H7 (cell line): ENCODE measurements around the gene NOXA1. TPM values are rescaled to one million over a fixed set of nuclear protein-coding genes. Genes with fewer than 3 reads are reported as not detected.

Experiments used
- DNase-seq: peaks from one replicate; pipeline ENCODE4 v3.0.0; 2012
- H3K27me3 ChIP-seq: 2 replicates; pipeline ENCODE4 v1.6.0; 2011; ENCODE audit warnings: mild to moderate bottlenecking, low read length; ENCODE audit not compliant: control insufficient read depth, insufficient read depth
- H3K36me3 ChIP-seq: replicated peaks from 2 replicates; pipeline ENCODE4 v1.5.1; 2011; ENCODE audit warnings: low read length; ENCODE audit not compliant: control insufficient read depth, insufficient read depth
- H3K4me3 ChIP-seq: 2 replicates; pipeline ENCODE4 v1.5.1; 2011; ENCODE audit warnings: low read depth, mild to moderate bottlenecking, control low read depth, low read length, moderate library complexity; ENCODE audit not compliant: insufficient read depth
- total RNA-seq: library from RNA; depleted of rRNA; stranded (reverse); fragments of >200 nt; shearing (Covaris generic); gene quantifications from 2 replicates; pipeline ENCODE4 v1.2.3, GENCODE V29; 2014

NOXA1 gene
- total RNA-seq, 1 experiment from 2014 or later = 1.0 TPM

- Histone ChIP-seq H3K27me3 (peaks cover 5% of the 10 kb centered on the region; the same call in 1 of the 2 replicates), H3K36me3 (peaks cover 10% of the 10 kb centered on the region), H3K4me3 (peak overlapping the region; percentile 42)
- peak; percentile 99 for DNase-seq
Measured at GRCh38 chr9:137453643-137454081, 30.5 kb downstream of the NOXA1 start.

GRCh38 chr9:137454145-137454596 lies 31.0 kb downstream of the NOXA1 start:
- DNase-seq = peak; percentile 98
- Histone ChIP-seq H3K36me3 (peaks cover 10% of the 10 kb centered on the region), H3K4me3 (peak overlapping the region; percentile 44), H3K27me3 (peaks cover 6% of the 10 kb centered on the region; the same call in 1 of the 2 replicates)

GRCh38 chr9:137454597-137455358 lies 31.6 kb downstream of the NOXA1 start:
- H3K36me3 ChIP-seq = peaks cover 10% of the 10 kb centered on the region
- peaks cover 8% of the 10 kb centered on the region; the same call in 1 of the 2 replicates for H3K27me3 ChIP-seq
- peak overlapping the region; percentile 44 for H3K4me3 ChIP-seq
- peak; percentile 87 for DNase-seq

GRCh38 chr9:137455359-137455991 lies 32.3 kb downstream of the NOXA1 start:
- Histone ChIP-seq H3K27me3 (peaks cover 12% of the 10 kb centered on the region; the same call in 1 of the 2 replicates), H3K4me3 (no peak overlapping the region), H3K36me3 (peaks cover 10% of the 10 kb centered on the region)
- DNase-seq = no peak

GRCh38 chr9:137456061-137456863 lies 33.1 kb downstream of the NOXA1 start:
- no peak for DNase-seq
- peaks cover 12% of the 10 kb centered on the region; the same call in 1 of the 2 replicates for H3K27me3 ChIP-seq

GRCh38 chr9:137456864-137457405 lies 33.7 kb downstream of the NOXA1 start:
- no peak for DNase-seq
- H3K4me3 ChIP-seq = no peak overlapping the region
- peaks cover 13% of the 10 kb centered on the region; the same call in 1 of the 2 replicates for H3K27me3 ChIP-seq
- H3K36me3 ChIP-seq = peaks cover 10% of the 10 kb centered on the region

More at GRCh38 chr9:137456061-137456863, 33.1 kb downstream of the NOXA1 start:
- Histone ChIP-seq H3K36me3 (peaks cover 10% of the 10 kb centered on the region), H3K4me3 (no peak overlapping the region)

GRCh38 chr9:137457406-137458193 lies 34.4 kb downstream of the NOXA1 start:
- no peak for DNase-seq
- peaks cover 10% of the 10 kb centered on the region for H3K36me3 ChIP-seq
- H3K27me3 ChIP-seq = peaks cover 19% of the 10 kb centered on the region
- H3K4me3 ChIP-seq = no peak overlapping the region

GRCh38 chr9:137458194-137459151 lies 35.3 kb downstream of the NOXA1 start:
- H3K27me3 ChIP-seq = peaks cover 22% of the 10 kb centered on the region
- DNase-seq = peak; percentile 76
- peak overlapping the region; percentile 56 for H3K4me3 ChIP-seq
- H3K36me3 ChIP-seq = peaks cover 10% of the 10 kb centered on the region

- peak; percentile 100 for DNase-seq
- peaks cover 10% of the 10 kb centered on the region for H3K36me3 ChIP-seq
- H3K27me3 ChIP-seq = peaks cover 22% of the 10 kb centered on the region
- H3K4me3 ChIP-seq = peak within 1 kb of the TSS; percentile 56
Measured at GRCh38 chr9:137459152-137459600, 36.0 kb downstream of the NOXA1 start, which contains the start of gene NSMF. NSMF (minus strand) TSS chr9:137459334; CDS start chr9:137459102, 232 bp downstream.

GRCh38 chr9:137459601-137460362 lies 36.6 kb downstream of the NOXA1 start:
- H3K4me3 ChIP-seq = no peak overlapping the region
- H3K36me3 ChIP-seq = peaks cover 10% of the 10 kb centered on the region
- H3K27me3 ChIP-seq = peaks cover 22% of the 10 kb centered on the region
- peak; percentile 71 for DNase-seq

GRCh38 chr9:137460363-137461315 lies 37.4 kb downstream of the NOXA1 start:
- Histone ChIP-seq H3K4me3 (no peak overlapping the region), H3K27me3 (peaks cover 22% of the 10 kb centered on the region), H3K36me3 (peaks cover 10% of the 10 kb centered on the region)
- DNase-seq = peak; percentile 59
